ENCODE results near the gene CCDC149.
A peak's percentile ranks its signal among the peaks of the same experiment; 100 is the strongest.
"Not testable (repeated sequence)": the region's sequence is repeated elsewhere in the genome, so short reads cannot be mapped to it uniquely, and the experiment has no call there.

Gene CCDC149

GRCh38 chr4:24915121-24915922 lies 2.5 kb upstream of the CCDC149 start:
- H3K27me3 Mint-ChIP-seq (ENCODE audit: low read depth) = peaks cover 4% of the 10 kb centered on the region
- H3K9me3 Mint-ChIP-seq = peaks cover 21% of the 10 kb centered on the region
- H3K36me3 Mint-ChIP-seq (ENCODE audit: low read depth) = peaks cover 22% of the 10 kb centered on the region
- H3K27ac Mint-ChIP-seq = peak overlapping the region; percentile 20 to 81 (median 36)
- peak in 1 of 3 experiments; percentile 14 for TF ChIP-seq CTCF (IDR thresholded peaks at IDR 0.05; ENCODE audit: unreplicated experiment in 3 of 3)
- H3K4me3 Mint-ChIP-seq = peak overlapping the region; percentile 57 to 75 (median 58)
- peaks cover 22% of the 10 kb centered on the region for H3K4me1 Mint-ChIP-seq

- Mint-ChIP-seq H3K4me3 (no peak overlapping the region), H3K4me1 (peaks cover 22% of the 10 kb centered on the region), H3K27me3 (ENCODE audit: low read depth) (peaks cover 4% of the 10 kb centered on the region), H3K9me3 (peaks cover 25% of the 10 kb centered on the region), H3K36me3 (ENCODE audit: low read depth) (peaks cover 28% of the 10 kb centered on the region), H3K27ac (no peak overlapping the region)
- TF ChIP-seq CTCF (IDR thresholded peaks at IDR 0.05; ENCODE audit: unreplicated experiment in 3 of 3) = no peak
Observed at GRCh38 chr4:24914460-24914859, 1.6 kb upstream of the CCDC149 start.

- Mint-ChIP-seq H3K36me3 (ENCODE audit: low read depth) (peaks cover 38% of the 10 kb centered on the region), H3K27ac (peak overlapping the region; percentile 81 to 97 (median 93)), H3K9me3 (peaks cover 28% of the 10 kb centered on the region), H3K4me3 (peak overlapping the region; percentile 88 to 93 (median 89)), H3K27me3 (ENCODE audit: low read depth) (peaks cover 4% of the 10 kb centered on the region), H3K4me1 (peaks cover 22% of the 10 kb centered on the region)
- TF ChIP-seq CTCF (IDR thresholded peaks at IDR 0.05; ENCODE audit: unreplicated experiment in 3 of 3) = no peak
Observed at GRCh38 chr4:24913119-24913485, 260 bp upstream of the CCDC149 start.

GRCh38 chr4:24910499-24910898 lies 2.3 kb downstream of the CCDC149 start:
- Mint-ChIP-seq H3K4me3 (no peak overlapping the region), H3K27ac (no peak overlapping the region), H3K9me3 (peaks cover 37% of the 10 kb centered on the region), H3K4me1 (peaks cover 5% of the 10 kb centered on the region), H3K36me3 (ENCODE audit: low read depth) (peaks cover 52% of the 10 kb centered on the region), H3K27me3 (ENCODE audit: low read depth) (peaks cover 3% of the 10 kb centered on the region)
- no peak for TF ChIP-seq CTCF (IDR thresholded peaks at IDR 0.05; ENCODE audit: unreplicated experiment in 3 of 3)

- not testable (repeated sequence) for H3K4me3 Mint-ChIP-seq; H3K27ac Mint-ChIP-seq; H3K4me1 Mint-ChIP-seq; H3K27me3 Mint-ChIP-seq (ENCODE audit: low read depth)
- peaks cover 37% of the 10 kb centered on the region for H3K9me3 Mint-ChIP-seq
- peaks cover 56% of the 10 kb centered on the region for H3K36me3 Mint-ChIP-seq (ENCODE audit: low read depth)
Observed at GRCh38 chr4:24909606-24910005, 3.2 kb downstream of the CCDC149 start.

GRCh38 chr4:24897639-24898038 lies 15.2 kb downstream of the CCDC149 start:
- Mint-ChIP-seq H3K27ac (no peak overlapping the region), H3K36me3 (ENCODE audit: low read depth) (no peaks in the 10 kb centered on the region), H3K9me3 (no peaks in the 10 kb centered on the region), H3K27me3 (ENCODE audit: low read depth) (no peaks in the 10 kb centered on the region), H3K4me1 (no peaks in the 10 kb centered on the region), H3K4me3 (no peak overlapping the region)
- TF ChIP-seq CTCF (IDR thresholded peaks at IDR 0.05; ENCODE audit: unreplicated experiment in 3 of 3) = no peak
